CD4-positive, alpha-beta T cell treated with Interleukin-1 beta for 1 hour (primary cell): ENCODE results near the gene MGAT5.

Source experiments
- DNase-seq, 2 donors: peaks; one replicate each; pipeline ENCODE4 v3.0.0-alpha.2; 2020 to 2022

MGAT5 gene

GRCh38 chr2:134482131-134482723 lies 228.4 kb downstream of the MGAT5 start:
- no peak for DNase-seq

GRCh38 chr2:134482766-134483340 lies 229.0 kb downstream of the MGAT5 start:
- DNase-seq = no peak

- no peak for DNase-seq
Measured at GRCh38 chr2:134489732-134490384, 236.0 kb downstream of the MGAT5 start.

GRCh38 chr2:134490559-134490958 lies 236.7 kb downstream of the MGAT5 start:
- no peak for DNase-seq

- DNase-seq = no peak
Measured at GRCh38 chr2:134491022-134491421, 237.2 kb downstream of the MGAT5 start.

- no peak for DNase-seq
Measured at GRCh38 chr2:134491771-134492441, 238.0 kb downstream of the MGAT5 start.

- no peak for DNase-seq
Measured at GRCh38 chr2:134493797-134494196, 239.9 kb downstream of the MGAT5 start.

- no peak for DNase-seq
Measured at GRCh38 chr2:134498654-134499053, 244.8 kb downstream of the MGAT5 start.

GRCh38 chr2:134499307-134499926 lies 245.5 kb downstream of the MGAT5 start:
- no peak for DNase-seq

GRCh38 chr2:134500211-134500935 lies 246.5 kb downstream of the MGAT5 start:
- no peak for DNase-seq

GRCh38 chr2:134501476-134502091 lies 247.7 kb downstream of the MGAT5 start:
- no peak for DNase-seq

- no peak for DNase-seq
Measured at GRCh38 chr2:134502104-134502503, 248.2 kb downstream of the MGAT5 start.
